Urinary bladder (tissue), 4 donors: ENCODE data around the gene UMAD1. TPM values are rescaled to one million over a fixed set of nuclear protein-coding genes. Genes with fewer than 3 reads are reported as not detected.
"Not testable (repeated sequence)": the region's sequence is repeated elsewhere in the genome, so short reads cannot be mapped to it uniquely, and the experiment has no call there.

ENCODE experiments used
- DNase-seq: peaks from one replicate; pipeline ENCODE4 v3.0.0-alpha.2; 2015; ENCODE audit errors: extremely low spot score
- H3K27ac ChIP-seq: one replicate; pipeline ENCODE4 v1.5.1; 2013; ENCODE audit warnings: low read depth, mild to moderate bottlenecking, moderate library complexity
- H3K36me3 ChIP-seq: one replicate; pipeline ENCODE4 v1.6.1; 2013; ENCODE audit warnings: mild to moderate bottlenecking, moderate library complexity; ENCODE audit not compliant: insufficient read depth
- H3K4me1 ChIP-seq: one replicate; pipeline ENCODE4 v1.6.1; 2013; ENCODE audit warnings: mild to moderate bottlenecking, moderate library complexity; ENCODE audit not compliant: insufficient read depth
- H3K4me3 ChIP-seq: one replicate; pipeline ENCODE4 v1.5.1; 2013; ENCODE audit warnings: low read depth, low read length
- WGBS: extraction: QIAGEN DNeasy Blood & Tissue Kit; methylation state at CpG from one replicate; pipeline ENCODE4 v1.1.7; 2013; 5-methylcytosine and 5-hydroxymethylcytosine counted together
- polyA plus RNA-seq: library from polyadenylated mRNA; stranded (reverse); fragments of 200-250 nt; gene quantifications from one replicate; pipeline ENCODE4 v1.2.3, GENCODE V29; 2013
- total RNA-seq: library from RNA; depleted of rRNA; stranded (reverse); fragments of >200 nt; gene quantifications from one replicate; pipeline ENCODE4 v1.2.3, GENCODE V29; 2014
- donor health status: healthy with polysubstance abuse.
- donor health status: healthy.

The UMAD1 gene
- total and polyA plus RNA-seq, 2 donors = 14.6 to 15.8 TPM

GRCh38 chr7:7820409-7820808, 179.9 kb downstream of the UMAD1 start:
- Histone ChIP-seq H3K4me1 (no peaks in the 10 kb centered on the region), H3K27ac (no peak overlapping the region), H3K4me3 (no peak overlapping the region), H3K36me3 (no peaks in the 10 kb centered on the region)
- DNase-seq = no peak
- 98% methylated on average over 1 of the region's 1 CpG for WGBS

- Histone ChIP-seq H3K4me3 (no peak overlapping the region), H3K27ac (no peak overlapping the region), H3K4me1 (no peaks in the 10 kb centered on the region), H3K36me3 (no peaks in the 10 kb centered on the region)
- WGBS = 85% methylated on average over 3 of the region's 3 CpGs
- DNase-seq = no peak
Observed at GRCh38 chr7:7820939-7821338, 180.4 kb downstream of the UMAD1 start.

GRCh38 chr7:7821517-7821916, 181.0 kb downstream of the UMAD1 start:
- no peak for DNase-seq
- H3K4me1 ChIP-seq = no peaks in the 10 kb centered on the region
- 90% methylated on average over 3 of the region's 3 CpGs for WGBS
- no peak overlapping the region for H3K27ac ChIP-seq
- H3K36me3 ChIP-seq = no peaks in the 10 kb centered on the region
- H3K4me3 ChIP-seq = no peak overlapping the region

DNA sequence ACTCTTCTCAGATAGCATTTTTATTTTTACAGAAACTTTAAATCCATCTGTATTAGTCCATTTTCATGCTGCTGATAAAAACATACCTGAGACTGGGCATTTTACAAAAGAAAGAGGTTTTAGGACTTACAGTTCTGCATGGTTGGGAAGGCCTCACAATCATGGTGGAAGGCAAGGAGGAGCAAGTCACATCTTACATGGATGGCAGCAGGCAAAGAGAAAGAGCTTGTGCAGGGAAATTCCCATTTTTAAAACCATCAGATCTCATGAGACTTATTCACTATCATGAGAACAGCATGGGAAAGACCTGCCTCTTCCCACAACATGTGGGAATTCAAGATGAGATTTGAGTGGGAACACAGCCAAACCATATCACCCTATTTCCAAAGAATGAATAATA, 184.7 kb downstream of the UMAD1 start:
- not testable (repeated sequence) for H3K4me1 ChIP-seq, H3K27ac ChIP-seq, DNase-seq, H3K4me3 ChIP-seq, H3K36me3 ChIP-seq

DNA sequence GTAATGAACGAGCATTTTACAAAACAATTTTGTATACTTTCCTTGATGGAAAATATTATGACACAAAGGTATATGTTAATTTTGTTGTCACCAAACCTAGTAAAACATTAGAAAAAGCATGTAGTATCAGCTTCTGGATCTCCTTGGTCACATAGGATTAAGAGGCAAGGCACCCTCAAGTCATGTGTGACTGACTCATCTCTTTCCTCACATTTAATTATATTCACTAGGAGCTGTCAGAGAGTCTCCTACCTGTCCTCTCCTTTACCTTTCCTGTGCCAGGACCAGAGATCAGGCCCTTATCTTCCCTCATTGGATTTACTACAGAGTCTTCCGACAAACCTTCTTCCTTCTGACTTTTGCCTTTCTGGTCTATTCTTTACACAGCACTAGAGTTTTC, 189.1 kb downstream of the UMAD1 start:
- no peak for DNase-seq
- Histone ChIP-seq H3K4me1 (no peaks in the 10 kb centered on the region), H3K36me3 (no peaks in the 10 kb centered on the region), H3K27ac (no peak overlapping the region), H3K4me3 (no peak overlapping the region)
- 87% methylated on average over 2 of the region's 2 CpGs for WGBS

DNA sequence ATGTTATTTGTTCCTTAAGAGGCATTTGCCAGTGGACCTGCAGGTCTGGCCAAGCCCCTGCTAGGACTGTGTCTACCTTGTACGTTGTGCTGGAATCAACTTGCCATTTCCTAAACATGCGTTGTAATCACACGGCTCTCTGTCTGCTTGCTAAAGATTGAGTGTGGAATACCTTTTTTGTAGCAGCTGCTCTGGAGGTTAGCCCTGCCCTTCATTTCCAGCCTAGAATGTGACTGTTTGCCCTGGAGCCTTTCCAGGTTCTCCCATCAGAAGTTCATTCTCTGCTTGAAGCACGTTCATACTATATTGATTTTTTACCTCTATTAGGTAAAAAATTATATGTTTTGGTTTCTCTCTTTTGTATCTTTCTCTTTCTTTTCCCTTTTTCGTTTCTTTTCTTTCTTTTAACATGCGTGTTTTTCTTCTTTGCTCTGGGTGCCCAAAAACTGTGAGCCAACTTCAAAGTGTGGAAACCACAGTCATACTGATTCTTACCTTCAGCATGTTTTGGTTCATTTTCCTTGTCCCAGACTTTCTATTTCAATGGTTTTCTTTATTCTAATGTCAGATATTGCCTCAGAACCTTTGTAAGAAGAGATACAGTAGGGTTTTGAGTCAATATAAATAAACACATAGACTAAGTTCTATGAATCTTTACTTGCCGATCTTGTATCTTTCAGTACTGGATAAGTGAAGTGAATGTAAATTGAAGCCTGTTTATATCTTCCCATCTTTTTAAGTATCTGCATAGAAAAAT, 189.7 kb downstream of the UMAD1 start:
- no peak for DNase-seq
- Histone ChIP-seq H3K4me3 (no peak overlapping the region), H3K27ac (no peak overlapping the region), H3K4me1 (no peaks in the 10 kb centered on the region), H3K36me3 (no peaks in the 10 kb centered on the region)
- 77% methylated on average over 7 of the region's 7 CpGs for WGBS

- H3K4me3 ChIP-seq = no peak overlapping the region
- H3K4me1 ChIP-seq = no peaks in the 10 kb centered on the region
- WGBS = 81% methylated on average over 5 of the region's 5 CpGs
- H3K27ac ChIP-seq = no peak overlapping the region
- DNase-seq = no peak
- H3K36me3 ChIP-seq = no peaks in the 10 kb centered on the region
Observed at GRCh38 chr7:7832518-7832917, 192.0 kb downstream of the UMAD1 start.

- Histone ChIP-seq H3K4me1 (no peaks in the 10 kb centered on the region), H3K27ac (no peak overlapping the region), H3K36me3 (no peaks in the 10 kb centered on the region), H3K4me3 (no peak overlapping the region)
- 84% methylated on average over 4 of the region's 4 CpGs for WGBS
- no peak for DNase-seq
Observed at GRCh38 chr7:7834761-7835160, 194.2 kb downstream of the UMAD1 start.

DNA sequence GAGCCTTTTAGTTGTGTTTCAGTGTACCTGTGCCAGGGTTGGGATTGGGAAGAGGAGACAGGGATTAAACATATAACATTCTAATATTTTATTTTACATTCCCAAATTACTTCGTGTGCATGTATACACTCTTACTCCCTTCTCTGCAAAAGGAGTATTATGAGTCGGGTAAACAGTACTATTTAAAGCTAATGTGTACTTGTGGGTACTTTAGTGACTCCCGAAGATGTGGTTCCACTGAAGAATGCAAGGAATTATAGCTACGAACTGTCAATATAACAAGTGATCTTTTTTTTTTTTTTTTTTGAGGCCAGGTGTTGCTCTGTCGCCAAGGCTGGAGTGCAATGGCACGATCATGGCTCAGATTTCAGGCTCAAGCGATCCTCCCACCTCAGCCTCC, 200.5 kb downstream of the UMAD1 start:
- DNase-seq = no peak
- Histone ChIP-seq H3K27ac (no peak overlapping the region), H3K4me1 (no peaks in the 10 kb centered on the region), H3K36me3 (no peaks in the 10 kb centered on the region), H3K4me3 (no peak overlapping the region)
- WGBS = 96% methylated on average over 7 of the region's 7 CpGs

DNA sequence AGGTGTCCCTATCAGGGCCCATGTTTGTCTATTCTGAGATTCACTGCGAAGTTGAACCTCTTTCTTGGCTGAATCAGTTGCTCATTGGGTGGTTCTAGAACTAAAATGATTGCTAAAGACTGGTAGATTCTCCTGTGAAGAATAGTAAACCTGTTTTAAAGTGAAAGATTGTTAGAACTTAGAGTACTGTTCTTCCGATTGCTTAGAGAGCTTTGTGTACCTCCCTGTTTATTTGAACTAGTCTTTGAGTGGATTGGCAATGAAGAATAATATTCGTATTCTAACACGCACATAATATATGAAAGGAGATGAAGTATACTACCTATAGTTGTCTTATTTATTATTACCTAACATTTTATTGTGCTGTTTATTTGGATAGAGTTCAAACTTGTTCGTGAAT, 202.7 kb downstream of the UMAD1 start:
- DNase-seq = no peak
- Histone ChIP-seq H3K27ac (no peak overlapping the region), H3K4me1 (no peaks in the 10 kb centered on the region), H3K4me3 (no peak overlapping the region), H3K36me3 (no peaks in the 10 kb centered on the region)
- WGBS = 73% methylated on average over 5 of the region's 5 CpGs

DNA sequence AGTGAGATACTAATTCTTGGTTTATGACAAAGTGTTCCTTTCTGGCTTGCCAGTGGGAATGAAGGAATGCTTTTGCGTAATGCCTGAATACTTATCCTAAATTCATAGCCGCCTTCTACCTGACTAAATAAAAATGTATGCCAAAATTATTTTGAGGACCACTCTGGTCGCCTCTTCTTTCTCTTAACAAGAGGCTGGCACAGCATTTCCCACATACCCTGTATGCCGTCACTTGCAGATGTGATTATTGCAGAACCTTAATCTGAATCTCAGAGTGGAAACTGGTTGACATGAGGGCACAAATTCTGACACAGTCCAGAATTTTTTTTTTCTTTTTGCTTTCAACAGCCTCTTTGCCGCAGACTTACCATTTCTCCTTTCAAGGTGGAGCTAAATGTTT, 203.4 kb downstream of the UMAD1 start:
- H3K27ac ChIP-seq = no peak overlapping the region
- 62% methylated on average over 5 of the region's 5 CpGs for WGBS
- no peak overlapping the region for H3K4me3 ChIP-seq

GRCh38 chr7:7848246-7848645, 207.7 kb downstream of the UMAD1 start:
- no peak overlapping the region for H3K27ac ChIP-seq
- H3K36me3 ChIP-seq = no peaks in the 10 kb centered on the region
- 74% methylated on average over 2 of the region's 2 CpGs for WGBS
- no peak for DNase-seq
- H3K4me1 ChIP-seq = no peaks in the 10 kb centered on the region
- H3K4me3 ChIP-seq = no peak overlapping the region

More for the DNA sequence above, 203.4 kb downstream of the UMAD1 start:
- DNase-seq = no peak
- no peaks in the 10 kb centered on the region for H3K36me3 ChIP-seq
- no peaks in the 10 kb centered on the region for H3K4me1 ChIP-seq

DNA sequence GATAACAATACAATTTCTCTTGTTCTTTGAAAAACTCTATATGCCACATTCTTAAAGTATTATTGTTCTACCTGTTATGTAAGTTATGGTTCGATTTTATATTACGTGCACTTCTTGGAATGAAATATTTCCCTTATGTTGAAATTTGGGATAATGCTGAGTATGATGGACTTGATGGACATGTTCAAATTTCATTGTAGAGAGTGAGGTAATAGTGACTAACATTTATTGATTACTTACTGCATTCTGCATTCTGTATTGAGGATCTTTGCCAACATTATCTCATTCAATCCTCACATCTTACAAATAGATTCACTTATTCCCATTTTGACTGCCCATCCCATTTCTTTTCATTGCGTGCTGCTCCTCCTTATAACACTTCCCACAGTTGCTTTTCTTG, 208.3 kb downstream of the UMAD1 start:
- H3K27ac ChIP-seq = no peak overlapping the region
- H3K4me1 ChIP-seq = no peaks in the 10 kb centered on the region
- H3K4me3 ChIP-seq = no peak overlapping the region
- no peak for DNase-seq
- H3K36me3 ChIP-seq = no peaks in the 10 kb centered on the region
- WGBS = 98% methylated on average over 3 of the region's 3 CpGs

DNA sequence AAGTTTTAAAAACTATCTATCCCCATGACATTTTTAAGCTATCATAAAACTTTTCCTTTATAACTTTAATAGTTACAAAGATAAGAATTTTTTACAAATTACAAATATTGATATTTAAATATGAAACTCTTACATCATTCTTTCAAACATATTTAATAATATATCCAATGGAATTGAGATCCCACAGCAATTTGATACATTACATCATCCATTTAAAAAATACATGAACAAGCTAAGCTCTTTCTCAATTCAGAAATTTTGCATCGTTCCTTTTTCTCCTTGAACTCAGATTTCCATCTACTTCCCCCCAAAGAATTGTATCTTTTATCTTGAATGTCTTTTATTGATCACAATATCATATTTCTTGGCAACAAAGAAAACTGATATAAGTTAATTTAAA, 209.6 kb downstream of the UMAD1 start:
- no peak for DNase-seq
- H3K36me3 ChIP-seq = no peaks in the 10 kb centered on the region
- WGBS = 86% methylated on average over 1 of the region's 1 CpG

GRCh38 chr7:7851381-7851780, 210.8 kb downstream of the UMAD1 start:
- 96% methylated on average over 1 of the region's 1 CpG for WGBS
- no peak overlapping the region for H3K27ac ChIP-seq
- no peaks in the 10 kb centered on the region for H3K4me1 ChIP-seq
- DNase-seq = no peak
- no peak overlapping the region for H3K4me3 ChIP-seq
- H3K36me3 ChIP-seq = no peaks in the 10 kb centered on the region

More for the DNA sequence above, 209.6 kb downstream of the UMAD1 start:
- Histone ChIP-seq H3K4me3 (no peak overlapping the region), H3K27ac (no peak overlapping the region), H3K4me1 (no peaks in the 10 kb centered on the region)
